Loucy (cell line): ENCODE measurements around the gene GNG13.
A peak's percentile ranks its signal among the peaks of the same experiment; 100 is the strongest.

Source experiments
- H2AFZ ChIP-seq: fragments of 200-600 bp; sonication (generic); 2 replicates; pipeline ENCODE4 v1.6.0; 2016; ENCODE audit warnings: antibody characterized with exemption, mild to moderate bottlenecking, low read length, moderate library complexity
- H3F3A ChIP-seq: fragments of 200-600 bp; 2 replicates; pipeline ENCODE4 v1.6.0; 2016; ENCODE audit warnings: antibody characterized with exemption, low read depth, mild to moderate bottlenecking
- H3K27me3 ChIP-seq: fragments of 200-600 bp; sonication (generic); 2 replicates; pipeline ENCODE4 v1.6.1; 2014; ENCODE audit warnings: low read length, mild to moderate bottlenecking; ENCODE audit not compliant: insufficient read depth, poor library complexity, severe bottlenecking
- H3K36me3 ChIP-seq: fragments of 200-600 bp; sonication (generic); 2 replicates; pipeline ENCODE4 v1.6.1; 2016; ENCODE audit warnings: low read length; ENCODE audit not compliant: insufficient read depth
- H3K4me1 ChIP-seq: fragments of 200-600 bp; sonication (generic); 2 replicates; pipeline ENCODE4 v1.5.1; 2014; ENCODE audit warnings: low read length, mild to moderate bottlenecking; ENCODE audit not compliant: insufficient read depth, poor library complexity, severe bottlenecking
- H3K4me2 ChIP-seq: fragments of 200-600 bp; sonication (generic); 2 replicates; pipeline ENCODE4 v1.6.0; 2014; ENCODE audit warnings: antibody characterized with exemption, low read length, low read depth, mild to moderate bottlenecking; ENCODE audit not compliant: poor library complexity, severe bottlenecking
- H3K4me3 ChIP-seq: fragments of 200-600 bp; sonication (generic); 2 replicates; pipeline ENCODE4 v1.5.1; 2014; ENCODE audit warnings: low read length, mild to moderate bottlenecking, mixed read lengths; ENCODE audit not compliant: poor library complexity, severe bottlenecking
- H3K79me2 ChIP-seq: fragments of 200-600 bp; sonication (generic); 2 replicates; pipeline ENCODE4 v1.6.1; 2014; ENCODE audit warnings: low read length; ENCODE audit not compliant: insufficient read depth
- H3K9ac ChIP-seq: fragments of 200-600 bp; sonication (generic); 2 replicates; pipeline ENCODE4 v1.6.0; 2014; ENCODE audit warnings: mild to moderate bottlenecking, low read depth, low read length, moderate library complexity; ENCODE audit not compliant: poor library complexity, severe bottlenecking
- H3K9me2 ChIP-seq: fragments of 200-600 bp; sonication (generic); replicated peaks from 2 replicates; pipeline ENCODE4 v1.6.1; 2016; ENCODE audit warnings: low read depth, low read length, mixed read lengths
- H3K9me3 ChIP-seq: fragments of 200-600 bp; sonication (generic); 2 replicates; pipeline ENCODE4 v1.6.1; 2014; ENCODE audit warnings: mild to moderate bottlenecking, antibody characterized with exemption, low read length, low read depth; ENCODE audit not compliant: insufficient read depth
- H4K20me1 ChIP-seq: fragments of 200-600 bp; sonication (generic); 2 replicates; pipeline ENCODE4 v1.6.0; 2014; ENCODE audit warnings: antibody characterized with exemption, low read length, mild to moderate bottlenecking; ENCODE audit not compliant: insufficient read depth, poor library complexity, severe bottlenecking
- EZH2phosphoT487 ChIP-seq: fragments of 200-600 bp; IDR thresholded peaks from 2 replicates; pipeline ENCODE4 v1.6.1; 2018; ENCODE audit warnings: antibody characterized with exemption, mild to moderate bottlenecking, moderate library complexity, borderline replicate concordance
- TF ChIP-seq, protein P1 (sequence below): fragments of 200-600 bp; sonication (generic); conservative IDR thresholded peaks from 2 replicates; pipeline ENCODE4 v1.5.1; 2014; ENCODE audit warnings: mild to moderate bottlenecking, antibody characterized with exemption, low read length

The GNG13 gene

GRCh38 chr16:813204-813915 lies 12.8 kb upstream of the GNG13 start:
- Histone ChIP-seq H3K27me3 (no peaks in the 10 kb centered on the region), H3K4me3 (no peak overlapping the region), H3K4me2 (no peak overlapping the region), H3K9me2 (no peaks in the 10 kb centered on the region), H3K4me1 (no peaks in the 10 kb centered on the region), H3F3A (no peaks in the 10 kb centered on the region), H3K9me3 (no peaks in the 10 kb centered on the region), H2AFZ (no peak overlapping the region), H3K9ac (no peak overlapping the region), H4K20me1 (no peaks in the 10 kb centered on the region), H3K79me2 (no peaks in the 10 kb centered on the region), H3K36me3 (no peaks in the 10 kb centered on the region)
- TF ChIP-seq EZH2phosphoT487 = no peak
- TF ChIP-seq, protein P1, sequence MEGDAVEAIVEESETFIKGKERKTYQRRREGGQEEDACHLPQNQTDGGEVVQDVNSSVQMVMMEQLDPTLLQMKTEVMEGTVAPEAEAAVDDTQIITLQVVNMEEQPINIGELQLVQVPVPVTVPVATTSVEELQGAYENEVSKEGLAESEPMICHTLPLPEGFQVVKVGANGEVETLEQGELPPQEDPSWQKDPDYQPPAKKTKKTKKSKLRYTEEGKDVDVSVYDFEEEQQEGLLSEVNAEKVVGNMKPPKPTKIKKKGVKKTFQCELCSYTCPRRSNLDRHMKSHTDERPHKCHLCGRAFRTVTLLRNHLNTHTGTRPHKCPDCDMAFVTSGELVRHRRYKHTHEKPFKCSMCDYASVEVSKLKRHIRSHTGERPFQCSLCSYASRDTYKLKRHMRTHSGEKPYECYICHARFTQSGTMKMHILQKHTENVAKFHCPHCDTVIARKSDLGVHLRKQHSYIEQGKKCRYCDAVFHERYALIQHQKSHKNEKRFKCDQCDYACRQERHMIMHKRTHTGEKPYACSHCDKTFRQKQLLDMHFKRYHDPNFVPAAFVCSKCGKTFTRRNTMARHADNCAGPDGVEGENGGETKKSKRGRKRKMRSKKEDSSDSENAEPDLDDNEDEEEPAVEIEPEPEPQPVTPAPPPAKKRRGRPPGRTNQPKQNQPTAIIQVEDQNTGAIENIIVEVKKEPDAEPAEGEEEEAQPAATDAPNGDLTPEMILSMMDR = peak; percentile 17; the same call in 1 of the 2 replicates

DNA sequence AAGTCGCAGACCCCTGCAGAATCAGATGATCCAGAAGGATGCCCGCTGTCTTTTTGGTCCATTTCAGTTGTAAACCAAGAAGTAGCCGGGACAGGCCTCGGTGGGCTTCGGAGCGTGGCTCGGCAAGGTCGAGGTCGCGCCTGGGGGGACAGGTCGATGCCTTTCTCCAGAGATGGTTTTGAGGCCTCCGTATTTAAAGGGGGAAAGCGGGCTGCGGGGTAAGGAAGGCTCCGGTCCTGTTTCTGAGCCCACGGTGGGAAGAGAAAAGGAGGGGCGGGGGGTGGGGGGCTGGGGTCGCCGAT lies 7.5 kb upstream of the GNG13 start:
- Histone ChIP-seq H4K20me1 (no peaks in the 10 kb centered on the region), H3K4me2 (no peak overlapping the region), H2AFZ (no peak overlapping the region), H3K4me3 (peak overlapping the region; percentile 77), H3K4me1 (no peaks in the 10 kb centered on the region), H3K9me2 (no peaks in the 10 kb centered on the region), H3K9me3 (no peaks in the 10 kb centered on the region), H3K27me3 (no peaks in the 10 kb centered on the region), H3F3A (no peaks in the 10 kb centered on the region), H3K79me2 (no peaks in the 10 kb centered on the region), H3K9ac (no peak overlapping the region), H3K36me3 (no peaks in the 10 kb centered on the region)
- no peak for TF ChIP-seq EZH2phosphoT487
- TF ChIP-seq, protein P1 = no peak

DNA sequence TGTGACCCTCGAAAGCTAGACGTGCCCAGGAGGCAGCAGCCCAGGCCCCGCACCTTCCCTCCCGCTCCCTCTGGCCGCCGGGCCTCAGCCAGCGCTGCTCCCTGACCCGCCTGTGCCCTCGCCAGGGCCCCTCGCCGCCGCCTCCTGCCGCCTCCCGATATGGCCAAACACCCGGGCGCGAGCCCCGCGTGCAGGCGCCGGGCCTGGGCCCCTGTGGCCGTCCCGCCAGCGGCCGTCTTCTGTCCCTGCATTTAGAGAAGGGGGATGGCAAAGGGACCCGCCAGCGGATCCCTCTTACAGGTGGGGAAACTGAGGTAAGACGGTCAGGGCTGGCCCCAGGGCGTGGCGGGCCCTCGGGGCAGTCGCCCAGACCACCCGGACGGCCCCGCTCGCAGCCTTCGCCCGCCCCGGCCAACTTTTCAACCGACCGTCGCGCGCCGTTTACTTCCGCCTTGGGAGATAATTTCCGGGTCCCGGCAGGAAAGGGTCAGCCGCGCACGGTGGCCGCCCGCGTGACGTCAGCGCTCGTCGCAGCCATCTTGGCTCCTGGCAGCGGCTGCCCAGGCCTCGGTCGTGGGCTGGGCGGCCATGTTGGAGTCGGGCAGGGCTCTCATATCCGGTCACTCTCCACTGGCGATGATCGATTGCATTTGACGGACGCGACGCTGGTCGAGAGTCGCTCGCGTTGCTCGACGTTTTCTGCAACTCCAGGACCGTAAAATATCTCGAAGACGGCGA lies 7.0 kb upstream of the GNG13 start:
- no peaks in the 10 kb centered on the region for H3K9me3 ChIP-seq
- H2AFZ ChIP-seq = no peak overlapping the region; the same call in 1 of the 2 replicates
- H3K79me2 ChIP-seq = no peaks in the 10 kb centered on the region
- no peaks in the 10 kb centered on the region for H3K4me1 ChIP-seq
- TF ChIP-seq, protein P1 = no peak
- no peak for TF ChIP-seq EZH2phosphoT487
- H3K27me3 ChIP-seq = no peaks in the 10 kb centered on the region
- no peaks in the 10 kb centered on the region for H4K20me1 ChIP-seq
- no peaks in the 10 kb centered on the region for H3K9me2 ChIP-seq
- no peaks in the 10 kb centered on the region for H3F3A ChIP-seq
- H3K9ac ChIP-seq = peak overlapping the region; percentile 80
- peak overlapping the region; percentile 77 for H3K4me3 ChIP-seq
- peak overlapping the region; percentile 40 for H3K4me2 ChIP-seq
- no peaks in the 10 kb centered on the region for H3K36me3 ChIP-seq
